Stimulated activated CD4-positive, alpha-beta T cell treated with anti-CD3 and anti-CD28 coated beads, Interleukin-2, amount 100 ng/mL, for 4 hours (primary cell): ENCODE results near the gene FBRS.
"Not testable (repeated sequence)": the region's sequence is repeated elsewhere in the genome, so short reads cannot be mapped to it uniquely, and the experiment has no call there.

Experiments
- DNase-seq: peaks from one replicate; pipeline ENCODE4 v3.0.0-alpha.2; 2020; ENCODE audit warnings: low read depth

FBRS gene

GRCh38 chr16:30664616-30665109, 6.4 kb downstream of the FBRS start:
- DNase-seq = no peak

GRCh38 chr16:30665155-30665829, 7.1 kb downstream of the FBRS start:
- DNase-seq = no peak

- no peak for DNase-seq
Measured at GRCh38 chr16:30665830-30666190, 7.6 kb downstream of the FBRS start.

GRCh38 chr16:30666681-30667080, 8.4 kb downstream of the FBRS start:
- DNase-seq = no peak

- no peak for DNase-seq
Measured at GRCh38 chr16:30667361-30667905, 9.2 kb downstream of the FBRS start.

- DNase-seq = no peak
Measured at GRCh38 chr16:30668393-30668792, 10.2 kb downstream of the FBRS start.

GRCh38 chr16:30669026-30669902, 11.0 kb downstream of the FBRS start:
- DNase-seq = no peak

GRCh38 chr16:30669903-30670824, 11.9 kb downstream of the FBRS start:
- DNase-seq = no peak

- no peak for DNase-seq
Measured at GRCh38 chr16:30675143-30675542, 16.9 kb downstream of the FBRS start.

- DNase-seq = no peak
Measured at GRCh38 chr16:30677931-30678585, 19.8 kb downstream of the FBRS start.

- DNase-seq = no peak
Measured at GRCh38 chr16:30678586-30678970, 20.3 kb downstream of the FBRS start.

- no peak for DNase-seq
Measured at GRCh38 chr16:30680326-30680725, 22.1 kb downstream of the FBRS start.

GRCh38 chr16:30688701-30689100, 30.5 kb downstream of the FBRS start:
- DNase-seq = no peak

- no peak for DNase-seq
Measured at GRCh38 chr16:30691907-30692306, 33.7 kb downstream of the FBRS start.

- DNase-seq = no peak
Measured at GRCh38 chr16:30692396-30693064, 34.3 kb downstream of the FBRS start.

GRCh38 chr16:30694926-30695693, 36.9 kb downstream of the FBRS start:
- DNase-seq = no peak

GRCh38 chr16:30696646-30697045, 38.4 kb downstream of the FBRS start:
- DNase-seq = not testable (repeated sequence)

GRCh38 chr16:30697264-30698138, 39.3 kb downstream of the FBRS start:
- no peak for DNase-seq
